GM12878 (cell line): Measurements from ENCODE around the gene LRIG2.

Source experiments
- POLR2AphosphoS5 ChIP-seq: IDR thresholded peaks from 2 replicates; pipeline ENCODE4 v1.6.1; 2011; ENCODE audit warnings: mild to moderate bottlenecking, low read length, inconsistent platforms
- TF ChIP-seq, protein P1 (sequence below): IDR thresholded peaks from 2 replicates; pipeline ENCODE4 v1.6.1; 2012; ENCODE audit warnings: mild to moderate bottlenecking, low read depth, low read length

DNA sequence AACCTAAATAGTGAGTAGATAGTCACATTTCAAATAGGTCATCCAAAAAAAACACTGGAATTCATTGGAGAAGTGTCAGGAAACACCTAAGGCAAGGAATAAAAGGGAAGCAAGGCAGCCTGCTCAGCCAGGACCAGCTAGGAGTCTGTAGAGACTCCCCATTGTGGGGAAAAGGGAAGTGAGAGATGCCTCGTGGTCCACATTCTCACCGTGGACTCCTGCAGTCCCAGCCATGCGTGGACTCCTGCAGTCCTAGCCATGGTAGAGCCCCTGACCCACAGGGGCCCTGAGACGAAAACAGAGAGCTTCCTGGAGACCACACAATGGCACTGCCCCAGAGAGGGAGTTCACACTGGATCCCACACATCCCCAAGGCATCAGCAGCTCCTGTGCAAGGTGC, 97.5 kb downstream of the LRIG2 start:
- TF ChIP-seq, protein P1, sequence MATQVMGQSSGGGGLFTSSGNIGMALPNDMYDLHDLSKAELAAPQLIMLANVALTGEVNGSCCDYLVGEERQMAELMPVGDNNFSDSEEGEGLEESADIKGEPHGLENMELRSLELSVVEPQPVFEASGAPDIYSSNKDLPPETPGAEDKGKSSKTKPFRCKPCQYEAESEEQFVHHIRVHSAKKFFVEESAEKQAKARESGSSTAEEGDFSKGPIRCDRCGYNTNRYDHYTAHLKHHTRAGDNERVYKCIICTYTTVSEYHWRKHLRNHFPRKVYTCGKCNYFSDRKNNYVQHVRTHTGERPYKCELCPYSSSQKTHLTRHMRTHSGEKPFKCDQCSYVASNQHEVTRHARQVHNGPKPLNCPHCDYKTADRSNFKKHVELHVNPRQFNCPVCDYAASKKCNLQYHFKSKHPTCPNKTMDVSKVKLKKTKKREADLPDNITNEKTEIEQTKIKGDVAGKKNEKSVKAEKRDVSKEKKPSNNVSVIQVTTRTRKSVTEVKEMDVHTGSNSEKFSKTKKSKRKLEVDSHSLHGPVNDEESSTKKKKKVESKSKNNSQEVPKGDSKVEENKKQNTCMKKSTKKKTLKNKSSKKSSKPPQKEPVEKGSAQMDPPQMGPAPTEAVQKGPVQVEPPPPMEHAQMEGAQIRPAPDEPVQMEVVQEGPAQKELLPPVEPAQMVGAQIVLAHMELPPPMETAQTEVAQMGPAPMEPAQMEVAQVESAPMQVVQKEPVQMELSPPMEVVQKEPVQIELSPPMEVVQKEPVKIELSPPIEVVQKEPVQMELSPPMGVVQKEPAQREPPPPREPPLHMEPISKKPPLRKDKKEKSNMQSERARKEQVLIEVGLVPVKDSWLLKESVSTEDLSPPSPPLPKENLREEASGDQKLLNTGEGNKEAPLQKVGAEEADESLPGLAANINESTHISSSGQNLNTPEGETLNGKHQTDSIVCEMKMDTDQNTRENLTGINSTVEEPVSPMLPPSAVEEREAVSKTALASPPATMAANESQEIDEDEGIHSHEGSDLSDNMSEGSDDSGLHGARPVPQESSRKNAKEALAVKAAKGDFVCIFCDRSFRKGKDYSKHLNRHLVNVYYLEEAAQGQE = no peak
- TF ChIP-seq POLR2AphosphoS5 = no peak
